Right lobe of liver (tissue), 4 donors: ENCODE data around the gene LARP7.

Source experiments
- POLR2A ChIP-seq: fragments of 450-650 bp; IDR thresholded peaks from one replicate; pipeline ENCODE4 v1.6.1; 2017; ENCODE audit warnings: antibody characterized with exemption, mild to moderate bottlenecking
- TF ChIP-seq, protein P1 (sequence below), 4 donors: fragments of 200-600 bp in 3 of 4; fragments of 450-650 bp in 1 of 4; IDR thresholded peaks; one replicate each; pipeline versions ENCODE4 v1.5.1 to v1.8.0; 2016 to 2022; ENCODE audit warnings: antibody characterized with exemption in 4 of 4, mild to moderate bottlenecking in 2 of 4
- donor health status: DM: no; HTN: no; CAD: no.
- donor health status: DM: no; HTN: no; CAD: no.
- donor health status: DM: no; HTN: yes; CAD: no.

DNA sequence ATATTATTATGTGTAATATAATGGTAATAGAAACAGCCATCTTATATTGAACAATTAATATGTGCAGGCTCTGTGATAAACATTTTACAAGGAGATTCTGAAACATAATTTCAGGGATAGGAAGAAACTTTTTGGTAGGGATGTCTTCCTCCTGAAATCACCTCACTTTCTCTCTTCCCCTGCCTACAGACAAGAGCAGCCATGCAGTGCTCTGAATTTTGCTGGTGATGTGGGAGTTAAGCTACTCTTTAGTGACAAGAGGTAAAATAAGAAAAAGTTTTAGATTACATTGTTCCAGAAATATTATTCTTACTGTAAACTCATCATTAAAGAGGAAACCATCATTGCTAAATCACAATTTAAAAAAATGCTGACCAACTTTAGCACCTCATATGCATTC, 36.1 kb downstream of the LARP7 start:
- TF ChIP-seq, protein P1, sequence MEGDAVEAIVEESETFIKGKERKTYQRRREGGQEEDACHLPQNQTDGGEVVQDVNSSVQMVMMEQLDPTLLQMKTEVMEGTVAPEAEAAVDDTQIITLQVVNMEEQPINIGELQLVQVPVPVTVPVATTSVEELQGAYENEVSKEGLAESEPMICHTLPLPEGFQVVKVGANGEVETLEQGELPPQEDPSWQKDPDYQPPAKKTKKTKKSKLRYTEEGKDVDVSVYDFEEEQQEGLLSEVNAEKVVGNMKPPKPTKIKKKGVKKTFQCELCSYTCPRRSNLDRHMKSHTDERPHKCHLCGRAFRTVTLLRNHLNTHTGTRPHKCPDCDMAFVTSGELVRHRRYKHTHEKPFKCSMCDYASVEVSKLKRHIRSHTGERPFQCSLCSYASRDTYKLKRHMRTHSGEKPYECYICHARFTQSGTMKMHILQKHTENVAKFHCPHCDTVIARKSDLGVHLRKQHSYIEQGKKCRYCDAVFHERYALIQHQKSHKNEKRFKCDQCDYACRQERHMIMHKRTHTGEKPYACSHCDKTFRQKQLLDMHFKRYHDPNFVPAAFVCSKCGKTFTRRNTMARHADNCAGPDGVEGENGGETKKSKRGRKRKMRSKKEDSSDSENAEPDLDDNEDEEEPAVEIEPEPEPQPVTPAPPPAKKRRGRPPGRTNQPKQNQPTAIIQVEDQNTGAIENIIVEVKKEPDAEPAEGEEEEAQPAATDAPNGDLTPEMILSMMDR (IDR thresholded peaks at IDR 0.05), result no peak
- no peak for TF ChIP-seq POLR2A
